Stomach (tissue), 9 donors: ENCODE measurements around the gene SYT12. TPM values are rescaled to one million over a fixed set of nuclear protein-coding genes. Genes with fewer than 3 reads are reported as not detected.

ENCODE experiments used
- DNase-seq, 2 donors: peaks; one replicate each; pipeline versions ENCODE4 v3.0.0 to v3.0.0-alpha.2; 2013 to 2019
- H3K27ac ChIP-seq, 5 donors: fragments of 200-600 bp in 4 of 5; sonication (generic) in 4 of 5; one replicate each; pipeline ENCODE4 v1.5.1; 2013 to 2019; ENCODE audit warnings: mild to moderate bottlenecking in 1 of 5, moderate library complexity in 1 of 5
- H3K27me3 ChIP-seq, 3 donors: fragments of 200-600 bp; sonication (generic); one replicate each; pipeline ENCODE4 v1.5.1; 2017 to 2019; ENCODE audit warnings: mixed run types in 1 of 3
- H3K36me3 ChIP-seq, 4 donors: fragments of 200-600 bp; sonication (generic); 1 replicate in 3 of 4; 2 replicates in 1 of 4; pipeline ENCODE4 v1.5.1; 2016 to 2019
- H3K4me1 ChIP-seq, 4 donors: fragments of 200-600 bp; sonication (generic); one replicate each; pipeline ENCODE4 v1.5.1; 2016 to 2019
- H3K4me3 ChIP-seq, 4 donors: fragments of 200-600 bp; sonication (generic) in 3 of 4; one replicate each; pipeline ENCODE4 v1.5.1; 2016 to 2019; ENCODE audit warnings: mild to moderate bottlenecking in 1 of 4
- H3K9me3 ChIP-seq, 4 donors: fragments of 200-600 bp; sonication (generic); one replicate each; pipeline ENCODE4 v1.5.1; 2016 to 2019
- EP300 ChIP-seq: sonication (generic); formaldehyde crosslinking; IDR thresholded peaks from one replicate; pipeline ENCODE4 v1.6.1; 2017; ENCODE audit warnings: antibody characterized with exemption
- POLR2A ChIP-seq, 4 donors: fragments of 450-650 bp; IDR thresholded peaks; one replicate each; pipeline ENCODE4 v1.6.1; 2016; ENCODE audit warnings: antibody characterized with exemption in 4 of 4, control low read depth in 2 of 4, mild to moderate bottlenecking in 1 of 4, moderate library complexity in 1 of 4
- POLR2AphosphoS5 ChIP-seq, 3 donors: sonication (generic); formaldehyde crosslinking; IDR thresholded peaks; one replicate each; pipeline ENCODE4 v1.6.1; 2016; ENCODE audit warnings: antibody characterized with exemption in 3 of 3
- WGBS, 5 donors: extraction: QIAGEN DNeasy Blood & Tissue Kit in 3 of 5; methylation state at CpG; one replicate each; pipeline versions ENCODE4 v1.1.5 to v1.1.7; 2013 to 2018; 5-methylcytosine and 5-hydroxymethylcytosine counted together
- intact Hi-C: fragments of 100-400 bp; cut with DNase I; formaldehyde crosslinking; loops from one replicate; pipeline ENCODE4 v1.15.1; 2023; ENCODE audit warnings: low total_unique reads
- polyA plus RNA-seq, 3 donors: library from polyadenylated mRNA; stranded (reverse); fragments of 200-250 nt; gene quantifications; one replicate each; pipeline ENCODE4 v1.2.3, GENCODE V29; 2013
- total RNA-seq, 5 donors: library from RNA; depleted of rRNA; stranded (reverse); fragments of >200 nt; gene quantifications; one replicate each; pipeline versions ENCODE4 v1.1.0 to v1.2.3, GENCODE V29; 2014 to 2016
- TF ChIP-seq, protein P1 (sequence below), 7 experiments: fragments of 450-650 bp in 4 of 7; fragments of 200-600 bp in 3 of 7; sonication (generic) in 3 of 7; IDR thresholded peaks; one replicate each; pipeline ENCODE4 v1.5.1; 2016 to 2019; ENCODE audit warnings: antibody characterized with exemption in 7 of 7, control low read depth in 2 of 7, mild to moderate bottlenecking in 1 of 7
- donor health status: healthy with polysubstance abuse.
- donor health status: Bipolar disorder and iron deficiency.
- donor health status: healthy.

Gene SYT12
- total and polyA plus RNA-seq, 8 donors, result 0.31 to 1.1 (median 0.45) TPM; not detected in 5

- no peak overlapping the region for H3K4me3 ChIP-seq
- H3K27ac ChIP-seq, result no peak overlapping the region
- intact Hi-C loops, result no loop called here
- DNase-seq, result no peak
- H3K27me3 ChIP-seq, result peaks cover 0 to 16% (median 0%) of the 10 kb centered on the region in 3 donors
- 76 to 87% (median 86%) methylated on average over 6 of the region's 6 CpGs for WGBS, 5 donors
- no peaks in the 10 kb centered on the region for H3K36me3 ChIP-seq
- TF ChIP-seq POLR2AphosphoS5 (IDR thresholded peaks at IDR 0.05) (no peak), POLR2A (IDR thresholded peaks at IDR 0.05) (no peak), EP300 (no peak)
- TF ChIP-seq, protein P1, sequence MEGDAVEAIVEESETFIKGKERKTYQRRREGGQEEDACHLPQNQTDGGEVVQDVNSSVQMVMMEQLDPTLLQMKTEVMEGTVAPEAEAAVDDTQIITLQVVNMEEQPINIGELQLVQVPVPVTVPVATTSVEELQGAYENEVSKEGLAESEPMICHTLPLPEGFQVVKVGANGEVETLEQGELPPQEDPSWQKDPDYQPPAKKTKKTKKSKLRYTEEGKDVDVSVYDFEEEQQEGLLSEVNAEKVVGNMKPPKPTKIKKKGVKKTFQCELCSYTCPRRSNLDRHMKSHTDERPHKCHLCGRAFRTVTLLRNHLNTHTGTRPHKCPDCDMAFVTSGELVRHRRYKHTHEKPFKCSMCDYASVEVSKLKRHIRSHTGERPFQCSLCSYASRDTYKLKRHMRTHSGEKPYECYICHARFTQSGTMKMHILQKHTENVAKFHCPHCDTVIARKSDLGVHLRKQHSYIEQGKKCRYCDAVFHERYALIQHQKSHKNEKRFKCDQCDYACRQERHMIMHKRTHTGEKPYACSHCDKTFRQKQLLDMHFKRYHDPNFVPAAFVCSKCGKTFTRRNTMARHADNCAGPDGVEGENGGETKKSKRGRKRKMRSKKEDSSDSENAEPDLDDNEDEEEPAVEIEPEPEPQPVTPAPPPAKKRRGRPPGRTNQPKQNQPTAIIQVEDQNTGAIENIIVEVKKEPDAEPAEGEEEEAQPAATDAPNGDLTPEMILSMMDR (IDR thresholded peaks at IDR 0.05), result no peak
- peaks cover 10 to 28% (median 11%) of the 10 kb centered on the region in 4 donors for H3K4me1 ChIP-seq
- H3K9me3 ChIP-seq, result no peaks in the 10 kb centered on the region
Observed at GRCh38 chr11:67079065-67079705, 56.3 kb downstream of the SYT12 start.

DNA sequence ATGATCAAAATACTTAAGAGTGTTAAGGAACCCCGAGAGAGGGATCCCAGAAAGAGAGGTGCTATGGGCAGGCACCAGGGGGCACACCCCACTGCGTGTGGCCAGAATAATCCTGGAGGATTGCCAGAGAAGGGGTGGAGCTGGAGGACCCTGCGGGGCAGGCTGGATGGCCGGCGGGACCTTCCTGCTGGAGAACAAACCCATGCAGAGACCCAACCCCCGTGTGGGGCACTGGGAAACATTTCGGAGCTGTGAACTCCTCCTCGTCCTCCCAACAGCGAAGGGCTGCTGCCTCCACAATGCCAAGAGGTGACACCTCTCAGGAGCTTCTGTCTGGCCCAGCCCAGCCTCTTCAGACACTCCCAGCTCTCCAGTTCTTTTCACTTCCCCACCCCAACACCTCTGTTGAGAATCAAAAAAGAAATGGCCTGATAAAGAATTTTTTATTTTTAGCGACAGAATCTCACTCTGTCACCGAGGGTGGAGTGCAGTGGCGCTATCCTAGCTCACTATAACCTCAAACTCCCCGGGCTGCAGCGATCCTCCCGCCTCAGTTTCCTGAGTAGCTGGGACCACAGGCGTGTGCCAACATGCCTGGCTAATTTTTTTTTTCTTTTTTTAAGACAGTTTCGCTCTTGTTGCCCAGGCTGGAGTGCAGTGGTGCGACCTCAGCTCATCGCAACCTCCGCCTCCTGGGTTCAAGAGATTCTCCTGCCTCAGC is 59.3 kb downstream of the SYT12 start:
- Histone ChIP-seq H3K4me3 (no peak overlapping the region), H3K9me3 (no peaks in the 10 kb centered on the region), H3K27ac (no peak overlapping the region), H3K36me3 (no peaks in the 10 kb centered on the region), H3K27me3 (peaks cover 0 to 15% (median 0%) of the 10 kb centered on the region in 3 donors), H3K4me1 (peaks cover 10 to 28% (median 11%) of the 10 kb centered on the region in 4 donors)
- DNase-seq, result peak in 1 of 2 donors; percentile 71
- WGBS, 5 donors, result 36 to 50% (median 38%) methylated on average over 20 of the region's 20 CpGs
- intact Hi-C loops, result loop anchor here (10.0 kb wide), 1 partner anchor 83 kb away; no protein-coding TSS in a partner anchor
- TF ChIP-seq EP300, result no peak

DNA sequence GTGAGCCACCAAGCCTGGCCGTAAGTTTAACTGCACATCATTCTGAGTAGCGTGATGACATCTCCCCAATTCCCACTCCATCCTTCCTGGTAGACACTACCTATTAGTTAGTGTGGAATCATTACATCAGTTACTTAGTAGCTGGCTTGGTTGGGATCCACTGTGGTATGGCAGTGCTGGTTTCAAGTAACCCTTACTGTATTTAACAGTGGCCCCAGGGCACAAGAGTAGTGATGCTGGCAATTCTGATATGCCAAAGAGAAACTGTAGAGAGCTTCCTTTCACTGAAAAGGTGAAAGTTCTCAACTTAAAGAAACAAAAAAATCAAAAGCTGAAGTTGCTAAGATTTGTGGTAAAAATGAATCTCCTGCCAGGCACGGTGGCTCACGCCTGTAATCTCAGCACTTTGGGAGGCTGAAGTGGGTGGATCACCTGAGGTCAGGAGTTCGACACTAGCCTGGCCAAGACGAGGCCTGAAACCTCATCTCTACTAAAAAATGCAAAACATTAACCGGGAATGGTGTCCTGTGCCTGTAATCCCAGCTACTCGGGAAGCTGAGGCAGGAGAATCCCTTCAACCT is 60.9 kb downstream of the SYT12 start:
- H3K4me1 ChIP-seq, result peaks cover 10 to 12% (median 11%) of the 10 kb centered on the region in 4 donors
- no peaks in the 10 kb centered on the region for H3K9me3 ChIP-seq
- no peaks in the 10 kb centered on the region for H3K36me3 ChIP-seq
- TF ChIP-seq POLR2AphosphoS5 (IDR thresholded peaks at IDR 0.05), result no peak
- no peak for TF ChIP-seq POLR2A (IDR thresholded peaks at IDR 0.05)
- TF ChIP-seq EP300, result no peak
- TF ChIP-seq, protein P1 (IDR thresholded peaks at IDR 0.05), result no peak
- intact Hi-C loops, result loop anchor here (10.0 kb wide), 1 partner anchor 81 kb away; no protein-coding TSS in a partner anchor
- H3K27ac ChIP-seq, result no peak overlapping the region
- H3K27me3 ChIP-seq, result no peaks in the 10 kb centered on the region
- H3K4me3 ChIP-seq, result no peak overlapping the region
- WGBS, 5 donors, result 86 to 94% (median 92%) methylated on average over 8 of the region's 8 CpGs
- DNase-seq, result no peak

- H3K27me3 ChIP-seq, result no peaks in the 10 kb centered on the region
- no peak overlapping the region for H3K4me3 ChIP-seq
- H3K36me3 ChIP-seq, result no peaks in the 10 kb centered on the region
- H3K9me3 ChIP-seq, result no peaks in the 10 kb centered on the region
- DNase-seq, result no peak
- peaks cover 10 to 12% (median 11%) of the 10 kb centered on the region in 4 donors for H3K4me1 ChIP-seq
- 93 to 98% (median 96%) methylated on average over 5 of the region's 5 CpGs for WGBS, 5 donors
- TF ChIP-seq POLR2AphosphoS5 (IDR thresholded peaks at IDR 0.05), result no peak
- intact Hi-C loops, result loop anchor here (10.0 kb wide), 1 partner anchor 79 kb away; no protein-coding TSS in a partner anchor
- no peak overlapping the region for H3K27ac ChIP-seq
Observed at GRCh38 chr11:67085617-67086016, 62.7 kb downstream of the SYT12 start.

DNA sequence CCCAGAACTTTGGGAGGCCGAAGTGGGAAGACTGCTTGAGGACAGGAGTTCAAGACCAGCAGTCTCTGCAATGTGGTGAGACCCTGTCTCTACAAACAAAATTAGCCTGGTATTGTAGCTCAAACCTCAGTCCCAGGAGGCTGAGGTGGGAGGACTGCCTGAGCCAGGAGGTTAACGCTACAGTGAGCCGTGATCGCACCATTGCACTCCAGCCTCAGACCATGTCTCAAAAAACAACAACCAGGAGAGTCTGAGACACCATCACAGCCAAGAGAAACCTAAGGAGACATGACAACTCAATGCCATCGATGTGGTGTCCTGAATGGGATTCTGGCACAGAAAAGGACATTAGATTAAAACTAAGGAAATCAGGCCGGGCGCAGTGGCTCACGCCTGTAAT is 67.8 kb downstream of the SYT12 start:
- no peaks in the 10 kb centered on the region for H3K36me3 ChIP-seq
- H3K4me1 ChIP-seq, result no peaks in the 10 kb centered on the region
- H3K4me3 ChIP-seq, result no peak overlapping the region
- no peaks in the 10 kb centered on the region for H3K9me3 ChIP-seq
- WGBS, 5 donors, result 85 to 98% (median 95%) methylated on average over 8 of the region's 8 CpGs
- H3K27me3 ChIP-seq, result no peaks in the 10 kb centered on the region
- TF ChIP-seq EP300, result no peak
- TF ChIP-seq POLR2A (IDR thresholded peaks at IDR 0.05), result no peak
- TF ChIP-seq, protein P1 (IDR thresholded peaks at IDR 0.05), result no peak
- TF ChIP-seq POLR2AphosphoS5 (IDR thresholded peaks at IDR 0.05), result no peak
- no peak overlapping the region for H3K27ac ChIP-seq
- intact Hi-C loops, result no loop called here
- no peak for DNase-seq
